ENCODE data around the gene KCNK6. TPM values are rescaled to one million over a fixed set of nuclear protein-coding genes. Genes with fewer than 3 reads are reported as not detected.
"Not testable (repeated sequence)": the region's sequence is repeated elsewhere in the genome, so short reads cannot be mapped to it uniquely, and the experiment has no call there.

KCNK6 gene
- total and polyA plus RNA-seq, 2 donors from 2014 or later: 2.2 to 7.2 TPM

DNA sequence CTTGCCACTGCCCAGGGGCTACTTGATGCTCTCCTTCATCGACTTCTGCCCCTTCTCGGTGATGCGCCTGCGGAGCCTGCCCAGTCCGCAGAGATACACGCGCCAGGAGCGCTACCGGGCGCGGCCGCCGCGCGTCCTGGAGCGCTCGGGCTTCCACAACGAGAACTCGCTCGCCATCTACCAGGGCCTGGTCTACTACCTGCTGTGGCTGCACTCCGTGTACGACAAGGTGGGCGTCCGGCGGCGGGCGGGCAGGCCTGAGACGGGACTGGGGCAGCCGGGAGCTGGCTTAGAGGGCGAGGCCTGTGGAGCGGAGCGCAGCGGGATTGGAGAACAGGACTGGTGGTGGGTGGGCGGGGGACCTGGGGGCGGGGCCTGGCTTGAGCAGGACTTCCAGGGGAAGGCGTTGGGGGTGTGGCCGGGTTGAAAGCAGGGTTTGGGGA is 42.0 kb downstream of the KCNK6 start:
- Histone ChIP-seq H3K9me3 (ENCODE audit: control insufficient read depth in 2 of 3, insufficient read depth in 1 of 3, low read length in 3 of 3) (no peaks in the 10 kb centered on the region), H3K9ac (ENCODE audit: low read length in 3 of 3) (peak overlapping the region in 1 of 3 donors; percentile 41), H3K4me1 (ENCODE audit: control insufficient read depth in 2 of 3, insufficient read depth in 2 of 3, low read depth in 1 of 3, low read length in 3 of 3) (peaks cover 0 to 3% (median 0%) of the 10 kb centered on the region in 3 donors), H3K4me3 (ENCODE audit: low read length in 3 of 3) (peak overlapping the region; percentile 50 to 67 (median 67)), H3K36me3 (ENCODE audit: control insufficient read depth in 2 of 3, insufficient read depth in 3 of 3, low read length in 3 of 3) (no peaks in the 10 kb centered on the region), H3K27me3 (ENCODE audit: control insufficient read depth, insufficient read depth, low read length) (peaks cover 7% of the 10 kb centered on the region), H3K27ac (ENCODE audit: low read depth in 2 of 2, low read length in 2 of 2) (no peak overlapping the region)
- intact Hi-C loops (cut with DNase I): no loop called here
- TF ChIP-seq, protein P1, sequence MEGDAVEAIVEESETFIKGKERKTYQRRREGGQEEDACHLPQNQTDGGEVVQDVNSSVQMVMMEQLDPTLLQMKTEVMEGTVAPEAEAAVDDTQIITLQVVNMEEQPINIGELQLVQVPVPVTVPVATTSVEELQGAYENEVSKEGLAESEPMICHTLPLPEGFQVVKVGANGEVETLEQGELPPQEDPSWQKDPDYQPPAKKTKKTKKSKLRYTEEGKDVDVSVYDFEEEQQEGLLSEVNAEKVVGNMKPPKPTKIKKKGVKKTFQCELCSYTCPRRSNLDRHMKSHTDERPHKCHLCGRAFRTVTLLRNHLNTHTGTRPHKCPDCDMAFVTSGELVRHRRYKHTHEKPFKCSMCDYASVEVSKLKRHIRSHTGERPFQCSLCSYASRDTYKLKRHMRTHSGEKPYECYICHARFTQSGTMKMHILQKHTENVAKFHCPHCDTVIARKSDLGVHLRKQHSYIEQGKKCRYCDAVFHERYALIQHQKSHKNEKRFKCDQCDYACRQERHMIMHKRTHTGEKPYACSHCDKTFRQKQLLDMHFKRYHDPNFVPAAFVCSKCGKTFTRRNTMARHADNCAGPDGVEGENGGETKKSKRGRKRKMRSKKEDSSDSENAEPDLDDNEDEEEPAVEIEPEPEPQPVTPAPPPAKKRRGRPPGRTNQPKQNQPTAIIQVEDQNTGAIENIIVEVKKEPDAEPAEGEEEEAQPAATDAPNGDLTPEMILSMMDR (IDR thresholded peaks at IDR 0.05; ENCODE audit: borderline replicate concordance, extremely low read depth, insufficient read depth): no peak
- DNase-seq (peak; percentile 91 to 96 (median 93)), FAIRE-seq (no peak)

- TF ChIP-seq, protein P1 (IDR thresholded peaks at IDR 0.05; ENCODE audit: borderline replicate concordance, extremely low read depth, insufficient read depth): no peak
- no peaks in the 10 kb centered on the region for H3K9me3 ChIP-seq (ENCODE audit: control insufficient read depth in 2 of 3, insufficient read depth in 1 of 3, low read length in 3 of 3)
- H3K9ac ChIP-seq (ENCODE audit: low read length in 3 of 3): peak overlapping the region in 1 of 3 donors; percentile 15
- peaks cover 0 to 3% (median 0%) of the 10 kb centered on the region in 3 donors for H3K4me1 ChIP-seq (ENCODE audit: control insufficient read depth in 2 of 3, insufficient read depth in 2 of 3, low read depth in 1 of 3, low read length in 3 of 3)
- FAIRE-seq: no peak
- H3K27me3 ChIP-seq (ENCODE audit: control insufficient read depth, insufficient read depth, low read length): peaks cover 7% of the 10 kb centered on the region
- H3K36me3 ChIP-seq (ENCODE audit: control insufficient read depth in 2 of 3, insufficient read depth in 3 of 3, low read length in 3 of 3): no peaks in the 10 kb centered on the region
- intact Hi-C loops (cut with DNase I): no loop called here
- DNase-seq: peak; percentile 80 to 93 (median 84)
- H3K27ac ChIP-seq (ENCODE audit: low read depth in 2 of 2, low read length in 2 of 2): peak overlapping the region in 1 of 2 donors; percentile 47
- H3K4me3 ChIP-seq (ENCODE audit: low read length in 3 of 3): peak overlapping the region; percentile 51 to 67 (median 67)
These were observed 42.7 kb downstream of the KCNK6 start for GRCh38 chr19:38362076-38362945.

GRCh38 chr19:38362946-38363688 is 43.5 kb downstream of the KCNK6 start:
- FAIRE-seq; intact Hi-C loops (cut with DNase I); H3K9ac ChIP-seq (ENCODE audit: low read length in 3 of 3); H3K9me3 ChIP-seq (ENCODE audit: control insufficient read depth in 2 of 3, insufficient read depth in 1 of 3, low read length in 3 of 3); H3K4me3 ChIP-seq (ENCODE audit: low read length in 3 of 3); H3K4me1 ChIP-seq (ENCODE audit: control insufficient read depth in 2 of 3, insufficient read depth in 2 of 3, low read depth in 1 of 3, low read length in 3 of 3); H3K27ac ChIP-seq (ENCODE audit: low read depth in 2 of 2, low read length in 2 of 2); H3K27me3 ChIP-seq (ENCODE audit: control insufficient read depth, insufficient read depth, low read length); DNase-seq; H3K36me3 ChIP-seq (ENCODE audit: control insufficient read depth in 2 of 3, insufficient read depth in 3 of 3, low read length in 3 of 3): not testable (repeated sequence)

GRCh38 chr19:38367041-38367440 is 47.4 kb downstream of the KCNK6 start:
- Histone ChIP-seq H3K9me3 (ENCODE audit: control insufficient read depth in 2 of 3, insufficient read depth in 1 of 3, low read length in 3 of 3) (no peaks in the 10 kb centered on the region), H3K9ac (ENCODE audit: low read length in 3 of 3) (no peak overlapping the region), H3K4me3 (ENCODE audit: low read length in 3 of 3) (no peak overlapping the region), H3K27ac (ENCODE audit: low read depth in 2 of 2, low read length in 2 of 2) (no peak overlapping the region), H3K36me3 (ENCODE audit: control insufficient read depth in 2 of 3, insufficient read depth in 3 of 3, low read length in 3 of 3) (no peaks in the 10 kb centered on the region), H3K4me1 (ENCODE audit: control insufficient read depth in 2 of 3, insufficient read depth in 2 of 3, low read depth in 1 of 3, low read length in 3 of 3) (no peaks in the 10 kb centered on the region), H3K27me3 (ENCODE audit: control insufficient read depth, insufficient read depth, low read length) (no peaks in the 10 kb centered on the region)
- DNase-seq (peak in 1 of 5 donors; percentile 53), FAIRE-seq (no peak)
- intact Hi-C loops (cut with DNase I): no loop called here
- TF ChIP-seq, protein P1 (IDR thresholded peaks at IDR 0.05; ENCODE audit: borderline replicate concordance, extremely low read depth, insufficient read depth): no peak

Data from kidney (tissue), 14 donors.